NCI-H2171 (cell line): Measurements from ENCODE around the gene HESX1.

ENCODE experiments used
- DNase-seq: peaks from one replicate; lab custom pipeline; 2025; lab: John Stamatoyannopoulos, UW

The HESX1 gene

DNA sequence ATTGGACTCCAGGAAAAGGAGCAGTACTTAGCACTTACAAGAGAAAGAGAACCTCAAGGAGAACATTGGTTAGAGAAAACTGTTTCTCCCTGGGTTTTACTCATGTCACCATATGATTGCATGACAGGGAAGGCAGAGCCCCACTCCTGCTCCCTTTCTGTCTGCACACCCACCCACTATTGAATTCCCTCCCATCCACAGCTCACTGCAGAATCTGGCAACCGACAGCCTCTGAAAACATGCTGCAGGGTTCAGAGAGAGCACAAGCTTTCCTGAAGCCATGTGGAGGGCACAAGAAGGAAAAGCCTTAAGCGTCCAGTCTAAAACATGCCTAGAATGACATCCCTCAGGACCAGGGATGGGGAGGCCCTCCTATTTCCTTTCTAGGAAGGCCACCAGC, 31.6 kb downstream of the HESX1 start:
- DNase-seq = no peak

DNA sequence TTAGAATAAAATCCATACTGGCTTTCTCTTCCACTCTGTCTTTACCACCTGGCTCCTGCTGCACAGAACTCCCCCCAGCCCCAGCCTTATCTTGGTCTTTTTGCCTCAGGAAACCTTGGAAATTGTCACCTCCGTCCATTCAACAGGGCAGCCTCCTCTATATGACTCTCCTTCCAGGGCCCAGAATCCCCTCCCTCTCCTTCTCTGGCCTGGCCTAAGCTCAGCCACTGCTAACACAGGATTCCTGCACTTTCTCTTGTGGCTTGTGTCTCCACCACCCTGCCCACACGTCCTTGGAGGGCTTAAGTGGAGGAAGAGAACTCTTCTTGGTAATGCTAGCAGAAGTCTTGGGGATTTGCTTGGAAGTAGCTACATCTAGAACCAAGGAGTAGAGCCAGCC, 33.1 kb downstream of the HESX1 start:
- no peak for DNase-seq

DNA sequence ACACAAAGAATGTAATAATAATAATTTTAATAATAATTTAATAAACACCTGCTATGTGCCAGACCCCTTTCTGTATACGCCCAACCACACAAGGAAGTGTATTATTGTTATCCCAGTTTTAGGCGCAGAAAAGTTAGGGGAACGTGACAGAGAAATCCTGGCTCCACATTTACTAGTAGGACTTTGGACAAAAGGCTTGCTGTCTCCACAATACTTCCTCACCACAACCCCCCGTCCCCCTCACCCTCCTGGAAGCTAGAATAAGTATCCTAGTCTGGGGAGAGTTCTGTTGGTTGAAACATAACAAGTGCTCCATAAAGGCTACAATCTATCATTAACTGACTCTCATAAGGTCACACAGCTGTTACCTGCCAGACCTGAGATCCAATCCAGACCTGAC, 34.1 kb downstream of the HESX1 start:
- no peak for DNase-seq

DNA sequence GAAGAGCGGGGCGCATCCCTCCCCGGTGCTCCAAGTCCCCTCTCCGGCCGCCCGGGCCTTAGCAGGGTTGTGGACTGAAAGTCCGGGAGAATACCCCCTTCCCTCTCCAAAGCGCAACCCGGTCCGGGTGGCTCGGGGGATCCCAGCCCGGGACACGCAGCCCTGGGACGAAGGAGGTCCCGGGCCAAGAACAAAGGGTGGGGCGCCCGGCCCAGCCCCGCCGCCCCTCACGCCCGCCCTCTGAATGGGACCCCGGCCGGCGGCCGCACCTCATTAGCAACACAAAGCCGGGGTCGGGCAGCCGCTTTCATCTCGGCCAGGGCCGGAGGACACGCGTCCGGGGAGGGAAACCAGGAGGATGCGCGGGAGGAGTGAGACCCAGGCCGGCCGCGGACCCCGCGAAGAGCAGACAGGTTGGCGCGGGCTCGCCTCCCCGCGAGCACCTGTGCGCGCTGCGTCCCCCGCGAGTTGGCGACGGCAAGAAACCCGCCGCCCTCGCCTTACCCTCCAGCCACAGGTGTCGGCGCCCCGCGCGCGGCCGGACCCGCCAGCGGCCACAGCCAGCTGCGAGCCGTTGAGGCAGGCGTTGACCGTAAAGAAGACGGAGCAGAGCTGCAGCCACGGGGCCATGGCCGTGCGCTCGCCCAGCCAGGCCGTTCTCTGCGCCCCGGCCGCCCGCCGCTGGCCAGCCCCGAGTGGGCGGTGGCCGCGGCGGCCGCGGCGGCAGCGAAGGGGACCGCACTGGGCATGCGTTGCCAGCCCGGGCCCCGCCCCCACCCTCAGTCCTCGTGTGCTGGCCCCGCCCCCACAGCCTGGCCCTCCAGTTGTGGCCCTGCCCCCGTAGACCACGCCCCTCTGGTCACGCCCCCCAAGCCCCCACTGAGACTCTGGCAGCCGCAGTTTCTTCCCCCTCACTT, 34.9 kb downstream of the HESX1 start, which contains the start of gene IL17RD:
Gene IL17RD (minus strand): TSS at position 697 of the 917 bp plus-strand sequence. CDS start 67 bp downstream, at position 630.
- DNase-seq = peak; percentile 36

DNA sequence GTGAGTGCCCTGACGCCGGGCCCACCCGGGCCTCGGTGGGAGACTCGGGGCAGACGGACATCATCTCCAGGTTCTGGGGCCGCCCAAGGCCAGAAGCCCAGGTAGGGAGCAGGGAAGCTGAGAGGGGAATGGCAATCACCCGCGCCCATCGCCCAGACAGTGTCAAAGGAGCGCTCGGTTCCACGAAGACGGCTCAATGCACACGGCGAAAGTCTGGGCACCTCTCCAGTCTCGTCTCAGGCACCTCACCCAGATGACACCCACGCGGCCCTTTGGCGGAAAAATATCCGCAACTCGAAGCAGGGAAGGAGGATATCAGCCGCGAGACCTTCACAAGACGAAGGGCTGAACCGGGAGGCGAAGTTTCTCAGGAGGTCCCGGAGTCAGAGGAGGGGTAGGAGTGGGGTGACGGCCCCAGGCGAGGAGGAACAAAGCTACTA, 35.5 kb downstream of the HESX1 start:
- DNase-seq = no peak

DNA sequence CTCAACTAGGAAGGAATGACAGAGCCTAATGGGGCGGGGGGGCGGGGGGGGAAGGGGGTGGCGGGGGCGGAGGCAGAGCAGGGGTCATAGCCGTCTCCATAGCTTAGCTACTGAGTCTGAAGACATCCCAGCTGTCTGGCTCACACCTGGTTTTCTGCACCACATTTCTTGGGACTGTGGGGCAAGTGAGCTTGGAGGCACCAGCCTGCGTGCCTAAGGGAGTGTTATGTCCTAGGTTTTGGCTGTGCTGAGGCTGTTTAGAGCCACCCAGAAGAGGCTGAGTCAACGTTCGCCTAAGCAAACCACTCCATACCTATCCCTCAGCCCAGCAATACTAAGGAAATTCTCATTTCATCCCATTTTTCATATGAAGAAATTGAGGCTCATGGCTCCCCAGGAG, 36.0 kb downstream of the HESX1 start:
- no peak for DNase-seq

DNA sequence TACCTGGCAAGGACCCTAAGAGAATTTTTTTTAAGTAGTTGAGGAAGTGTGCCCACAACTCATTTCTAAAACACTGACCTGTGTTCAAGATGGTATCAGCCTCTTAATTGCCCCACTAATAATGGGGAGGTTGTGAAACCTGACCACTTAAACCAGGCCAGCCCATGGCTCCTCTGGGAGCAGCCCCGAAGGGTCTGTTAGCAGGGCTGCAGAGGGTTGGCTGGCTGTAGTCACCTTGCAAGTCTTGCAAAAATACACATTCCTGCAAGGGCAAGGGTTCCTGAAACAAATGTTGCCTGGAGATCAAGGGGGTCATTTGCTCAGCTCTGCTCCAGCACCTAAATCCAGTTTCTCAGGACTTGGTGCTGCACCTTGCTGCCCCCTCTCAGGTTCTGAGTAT, 37.9 kb downstream of the HESX1 start:
- DNase-seq = no peak

DNA sequence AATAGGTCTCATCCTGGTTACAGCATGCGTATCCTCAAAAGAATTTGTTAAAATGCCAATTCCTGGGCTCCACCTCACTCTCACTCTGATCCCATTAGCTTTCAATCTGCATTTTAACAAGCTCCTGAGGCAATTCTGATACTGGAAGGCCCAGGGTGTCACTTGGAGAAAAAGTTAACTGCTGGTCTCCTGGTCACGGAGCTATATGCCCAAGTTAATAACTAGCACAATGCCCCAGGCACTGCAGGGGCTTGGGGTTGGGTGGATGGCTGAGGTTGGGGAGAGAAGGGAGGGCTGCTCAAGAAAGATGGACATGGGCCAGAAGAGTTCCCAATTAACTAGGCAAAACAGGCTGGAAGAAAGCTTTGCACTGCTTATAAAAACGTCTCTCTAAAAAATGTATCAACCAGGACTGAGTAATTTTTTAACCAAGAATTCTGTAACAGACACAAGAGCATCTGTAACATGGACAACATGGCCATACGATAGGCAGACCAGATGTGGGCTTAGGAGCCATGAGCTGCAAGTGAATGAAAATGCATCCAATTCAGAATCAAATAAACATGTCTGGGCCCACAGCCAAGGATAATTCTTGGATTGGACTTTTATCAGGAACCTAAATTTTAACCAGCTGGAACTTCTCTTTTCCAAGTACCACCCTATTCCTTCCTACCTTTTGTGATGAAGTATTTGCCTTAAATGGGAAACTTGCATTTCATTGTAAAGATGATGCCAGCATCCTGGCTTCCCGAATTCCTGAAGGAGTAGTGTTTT, 38.8 kb downstream of the HESX1 start:
- DNase-seq = no peak

DNA sequence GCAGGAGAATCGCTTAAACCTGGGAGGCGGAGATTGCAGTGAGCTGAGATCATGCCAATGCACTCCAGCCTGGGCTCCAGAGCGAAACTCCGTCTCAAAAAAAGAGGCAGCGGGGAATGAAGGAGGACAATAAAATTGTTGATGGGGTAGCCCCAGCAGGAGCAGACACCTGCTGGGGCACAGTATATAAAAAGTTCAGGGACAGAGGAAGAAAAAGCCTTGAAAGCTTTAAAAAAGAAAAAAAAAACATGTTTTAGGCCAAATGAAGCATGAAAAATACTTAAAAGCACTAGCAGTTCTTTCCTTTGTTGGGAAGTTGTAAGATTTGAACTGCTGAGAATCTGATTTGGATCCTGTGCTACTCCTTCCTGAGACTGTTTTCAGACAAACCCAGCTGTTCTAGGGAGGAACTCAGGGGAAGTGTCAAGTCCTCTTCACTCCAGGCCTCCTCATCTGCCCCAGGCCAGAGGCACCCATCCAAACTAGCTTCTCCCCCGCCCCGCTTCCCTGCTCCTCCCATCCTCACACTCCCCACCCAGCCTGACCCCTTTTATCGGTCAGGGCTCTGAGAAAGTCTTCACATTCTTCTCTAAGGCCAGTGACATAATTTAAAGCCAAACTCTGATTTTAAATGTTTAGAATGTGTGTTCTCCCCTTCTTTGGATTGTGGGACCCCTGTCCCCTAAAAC, 39.6 kb downstream of the HESX1 start:
- no peak for DNase-seq

DNA sequence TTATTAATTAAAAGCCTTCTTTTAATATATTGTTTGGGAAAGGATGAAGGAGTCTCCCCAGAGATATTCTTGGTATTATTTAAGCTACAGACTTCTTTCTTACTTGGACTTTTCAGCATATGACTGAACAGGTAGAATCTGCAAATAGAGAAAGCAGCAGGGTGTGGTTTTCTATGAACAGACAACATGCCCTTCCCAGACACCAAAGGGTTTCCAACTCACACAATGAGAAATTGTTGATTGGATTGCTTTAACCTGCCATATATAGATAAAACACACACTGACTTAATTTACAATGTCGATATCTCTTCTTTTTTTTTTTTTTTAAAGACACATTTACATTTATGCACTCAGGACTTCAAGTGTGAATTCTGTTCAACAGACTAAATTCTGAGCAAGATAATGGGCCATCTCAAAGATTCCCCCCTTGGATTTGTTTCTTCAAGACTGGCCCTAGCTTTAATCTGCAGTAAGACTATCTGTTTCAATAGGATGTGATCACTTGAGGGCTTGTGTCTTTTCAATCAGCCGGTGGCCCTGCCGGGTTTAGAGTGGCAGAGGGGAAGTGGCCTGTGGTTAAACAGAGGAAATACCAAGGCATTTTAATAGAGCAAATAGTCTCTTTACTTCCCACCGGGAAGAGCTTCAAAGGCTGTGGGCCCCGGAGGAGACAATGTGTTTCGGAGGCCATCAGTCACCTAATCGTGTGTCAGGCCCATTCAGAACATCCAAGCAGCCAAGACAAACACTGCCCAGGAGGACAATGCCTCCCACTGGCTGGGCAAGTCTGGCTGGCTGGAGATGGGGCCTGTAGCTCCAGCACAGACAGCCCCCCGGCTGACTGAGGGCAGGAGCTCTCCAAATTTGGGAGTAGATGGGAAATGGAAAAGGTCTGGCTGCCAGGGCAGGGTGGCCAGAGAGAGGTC, 40.7 kb downstream of the HESX1 start:
- no peak for DNase-seq

DNA sequence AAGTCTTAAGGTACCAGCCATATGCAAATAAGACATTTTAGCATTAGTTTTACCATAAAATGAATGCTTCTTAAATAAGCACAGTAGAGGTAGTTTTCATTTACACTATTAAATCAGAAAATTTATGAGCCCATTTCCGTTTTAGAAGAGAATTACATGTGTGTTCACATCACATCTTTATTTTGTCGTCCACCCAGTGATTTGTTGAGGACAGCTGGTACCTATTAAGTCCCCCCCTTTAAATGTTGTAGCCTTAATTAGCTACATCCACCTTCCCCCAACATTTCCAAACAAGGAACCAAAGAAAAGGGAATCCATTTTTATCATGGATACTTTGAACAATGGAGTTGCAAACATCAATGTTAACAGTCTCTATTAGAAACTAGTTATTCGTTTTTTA, 41.5 kb downstream of the HESX1 start:
- DNase-seq = no peak

DNA sequence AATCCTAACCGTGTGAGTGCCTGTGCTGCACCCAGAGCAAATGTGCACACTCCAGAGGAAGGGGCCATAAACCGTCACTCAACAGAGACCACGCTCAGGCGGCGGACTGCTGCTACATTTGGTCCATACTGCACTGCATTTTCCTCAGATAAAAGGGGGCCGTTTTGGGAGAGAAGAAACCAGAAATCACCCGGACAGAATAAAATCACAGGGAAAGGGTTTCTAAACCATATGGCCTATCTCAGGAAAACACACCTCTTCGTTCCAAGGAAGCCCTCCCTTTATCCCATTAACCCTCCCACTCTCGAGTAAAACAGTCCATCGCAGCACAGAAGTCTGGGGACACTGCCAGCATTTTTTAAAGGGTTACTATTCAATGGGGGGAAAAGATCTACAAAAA, 42.2 kb downstream of the HESX1 start:
- DNase-seq = no peak

DNA sequence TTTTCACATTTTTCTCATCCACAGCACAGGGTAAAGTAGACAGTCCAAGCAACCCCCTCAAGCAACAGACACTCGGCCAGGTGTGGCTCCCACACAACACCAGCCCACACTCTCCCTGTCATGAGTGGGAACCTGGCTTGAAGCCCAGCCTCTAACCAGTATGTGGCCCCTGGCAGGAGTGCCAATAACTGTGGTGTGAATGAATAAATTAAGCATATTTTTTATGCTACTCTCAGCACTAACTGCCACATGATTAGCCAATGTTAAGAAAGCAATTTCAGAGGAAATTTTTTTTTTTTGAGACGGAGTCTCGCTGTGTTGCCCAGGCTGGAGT, 44.5 kb downstream of the HESX1 start:
- no peak for DNase-seq

DNA sequence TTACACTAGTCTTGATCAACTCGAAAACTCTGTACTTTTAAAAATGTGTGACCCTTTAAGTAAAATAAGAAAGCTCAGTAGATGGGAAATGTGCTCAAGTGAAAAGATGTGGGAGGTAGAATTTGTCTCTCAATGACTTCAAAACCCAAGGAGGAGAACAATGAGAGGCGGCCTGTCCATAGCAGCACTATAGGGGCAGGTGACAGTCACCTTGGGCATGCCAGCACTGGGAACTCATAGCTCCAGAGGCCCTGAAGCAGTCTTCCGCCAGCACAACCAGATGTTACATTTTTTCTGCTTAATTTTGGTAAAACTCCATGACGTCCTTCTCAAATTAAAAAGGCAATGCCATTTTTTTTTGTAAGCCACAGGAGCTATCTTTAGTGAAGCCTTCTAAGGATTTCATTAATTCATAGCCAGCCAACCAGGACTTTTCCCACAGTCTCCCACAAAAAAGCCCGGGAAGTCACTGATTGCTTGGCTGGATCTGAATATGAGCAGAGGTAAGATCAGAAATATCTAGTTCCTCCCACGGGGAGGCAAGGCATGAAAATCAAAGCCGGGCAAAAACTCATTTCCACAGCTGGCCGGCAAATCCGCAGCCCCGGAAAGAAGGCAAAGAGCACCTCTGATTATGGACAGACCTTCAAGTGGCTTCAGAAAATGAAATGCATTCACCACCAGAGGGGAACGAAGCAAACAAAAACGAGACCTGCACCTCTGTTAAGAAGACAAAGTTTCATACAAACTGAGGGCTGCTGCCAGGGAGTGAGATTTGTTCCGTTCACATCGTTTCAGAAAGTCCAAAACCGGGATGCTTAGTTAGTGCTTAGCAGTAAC, 45.1 kb downstream of the HESX1 start:
- no peak for DNase-seq

DNA sequence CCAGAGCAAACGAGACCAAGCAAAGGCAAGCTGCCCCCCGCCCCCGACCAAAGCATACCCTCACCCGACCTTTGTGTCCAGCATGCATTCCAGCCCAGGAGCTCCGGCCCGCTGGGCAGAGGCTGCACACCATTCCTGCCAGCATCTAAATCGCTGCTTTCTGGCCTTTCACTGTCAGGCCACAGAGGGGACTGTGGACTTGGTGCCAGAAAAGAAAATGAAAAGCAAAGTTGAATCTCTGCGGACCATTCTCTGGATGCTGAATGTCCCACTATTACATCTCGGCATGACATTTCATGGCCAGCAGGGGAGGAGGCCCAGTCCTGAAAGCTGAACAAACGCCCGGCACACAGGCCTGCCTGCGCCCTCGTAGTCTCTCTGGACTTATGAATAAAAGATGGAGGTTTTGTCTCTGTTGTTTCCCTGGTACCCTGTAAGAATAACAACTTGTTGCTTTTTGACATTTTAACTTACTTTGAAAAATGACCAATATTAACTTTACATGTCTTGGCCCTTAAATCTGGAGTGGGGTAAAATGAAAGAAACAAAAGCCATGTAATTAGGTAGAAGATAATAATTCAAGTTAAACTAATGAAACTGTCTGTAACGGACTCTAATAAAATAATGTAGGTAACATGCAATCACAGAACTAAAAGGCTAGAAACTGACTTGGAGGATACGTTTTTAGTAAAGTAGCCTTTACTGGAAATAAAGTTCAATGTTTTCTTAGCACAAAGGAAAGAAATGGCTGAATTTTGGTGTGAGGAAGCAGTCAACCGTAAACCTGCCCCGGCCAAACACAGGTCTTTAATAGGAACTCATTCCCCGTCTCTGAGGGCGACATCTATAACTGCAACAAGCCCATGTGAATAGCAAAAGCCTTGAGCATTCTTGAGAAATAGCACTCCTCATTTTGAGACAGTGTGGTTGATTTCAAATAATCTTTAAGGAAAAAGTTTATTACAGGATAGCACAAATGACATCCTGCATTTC, 47.3 kb downstream of the HESX1 start:
- DNase-seq = no peak

DNA sequence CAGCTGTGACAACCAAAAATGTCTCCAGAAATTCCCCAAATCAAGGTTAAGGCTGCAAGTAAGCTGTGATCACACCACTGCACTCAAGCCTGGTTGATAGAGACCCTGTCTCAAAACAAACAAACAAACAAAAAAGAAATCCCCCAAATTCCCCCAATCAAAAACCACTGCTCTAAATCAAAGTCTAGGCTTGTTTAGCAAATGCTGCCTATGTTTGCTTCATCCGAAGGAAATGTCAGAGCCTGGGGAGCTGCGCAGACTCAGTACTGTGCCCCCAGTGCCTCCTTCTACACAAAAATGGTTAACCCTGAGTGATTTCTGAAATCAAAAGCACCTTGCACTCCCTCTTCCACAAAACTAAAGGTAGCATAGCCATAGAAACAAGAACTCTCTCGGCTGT, 48.0 kb downstream of the HESX1 start:
- no peak for DNase-seq

DNA sequence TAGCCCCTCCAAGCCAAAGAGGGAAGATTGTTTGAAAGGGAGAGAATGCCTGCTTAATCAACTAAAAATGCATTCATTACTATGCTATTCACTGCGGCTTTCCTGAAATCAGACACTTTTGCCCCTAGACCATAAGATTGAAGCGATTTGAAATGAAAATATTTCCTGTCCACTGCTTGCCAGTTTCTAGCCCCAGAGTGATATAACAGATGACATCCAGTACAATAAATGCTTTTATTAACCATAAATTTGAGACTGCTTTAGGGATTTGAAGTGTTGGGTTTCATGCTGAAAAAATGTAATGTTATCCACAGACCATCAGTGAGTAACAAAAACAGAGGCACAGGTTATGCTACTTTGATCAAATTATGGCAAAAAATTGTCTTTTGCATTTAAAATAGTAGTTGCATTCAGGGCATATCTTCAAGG, 48.7 kb downstream of the HESX1 start:
- DNase-seq = no peak

DNA sequence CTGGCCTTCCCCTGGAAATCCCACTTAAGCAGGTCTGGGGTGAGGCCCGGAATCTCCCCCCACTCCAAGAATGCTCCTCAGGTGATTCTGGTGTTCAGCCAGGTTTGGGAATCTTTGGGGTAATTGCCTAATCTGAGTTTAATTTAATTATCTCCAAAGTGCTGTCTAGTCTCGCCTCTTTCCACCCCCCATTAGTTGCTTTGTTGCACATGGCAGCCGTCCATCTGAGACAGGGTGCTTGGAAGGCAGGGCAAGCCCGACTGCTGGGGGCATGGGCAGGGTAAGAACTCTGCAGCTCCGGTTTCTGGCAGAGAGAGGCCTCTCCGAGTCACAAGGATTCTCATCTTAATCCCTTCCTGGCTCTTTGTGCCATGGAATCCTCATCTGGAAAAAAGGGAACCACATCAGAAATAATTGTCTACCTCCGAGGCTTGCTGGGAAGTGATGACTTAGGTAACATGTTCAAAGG, 49.6 kb downstream of the HESX1 start:
- no peak for DNase-seq
